HepG2 (cell line): ENCODE data around the gene PIF1. TPM values are rescaled to one million over a fixed set of nuclear protein-coding genes. Genes with fewer than 3 reads are reported as not detected.

Experiments
- ATAC-seq: fragments of 200-7000 bp; cut with Tn5 transposase; 3 replicates; pipeline ENCODE4 v1.9.1; 2020; ENCODE audit warnings: mild to moderate bottlenecking, moderate library complexity
- BruUV-seq: library from RNA; stranded (reverse); fragments of 400-500 nt; replicated peaks from 2 replicates; lab custom pipeline; 2021; lab: Mats Ljungman, UMichigan
- CTCF ChIA-PET: fragments of 300-600 bp; formaldehyde crosslinking; extraction: SDS; loops from one replicate; lab custom pipeline; 2021; ENCODE audit warnings: low total read pairs, inconsistent platforms, low intra/inter-chr PET ratio; lab: Yijun Ruan, JAX
- POLR2A ChIA-PET: fragments of 350-600 bp; sonication (Branson Sonifier 250); formaldehyde crosslinking; loops from one replicate; lab custom pipeline; 2020; ENCODE audit warnings: antibody characterized with exemption, inconsistent platforms; lab: Yijun Ruan, JAX
- DNase-seq: peaks from one replicate; pipeline ENCODE4 v3.0.0-alpha.2; 2015; ENCODE audit warnings: low spot score
- FAIRE-seq: peaks from 3 replicates; lab custom pipeline; 2011; peaks lifted over from hg19 to GRCh38; lab: Jason Lieb, UNC
- H2AFZ ChIP-seq: one replicate; pipeline ENCODE4 v1.6.1; 2011; ENCODE audit warnings: low read length, inconsistent platforms
- H3K27ac ChIP-seq: fragments of 300-600 bp; 3 replicates; pipeline ENCODE4 v1.8.0; 2011; ENCODE audit warnings: mixed run types, mild to moderate bottlenecking, mixed read lengths, low read length, inconsistent platforms; ENCODE audit not compliant: insufficient read depth; ENCODE audit errors: extremely low read length
- H3K27me3 ChIP-seq, 2 experiments: fragments of 200-600 bp in 1 of 2; 2 replicates in 1 of 2; 3 replicates in 1 of 2; pipeline versions ENCODE4 v1.6.0 to v1.8.0; 2011; ENCODE audit warnings: low read length in 2 of 2, mild to moderate bottlenecking in 2 of 2, moderate library complexity in 2 of 2, inconsistent platforms in 1 of 2; ENCODE audit not compliant: insufficient read depth in 2 of 2, control insufficient read depth in 1 of 2
- H3K36me3 ChIP-seq, 2 experiments: fragments of 200-600 bp in 1 of 2; replicated peaks in 1 of 2; 2 replicates in 1 of 2; 3 replicates in 1 of 2; pipeline versions ENCODE4 v1.5.1 to v1.8.0; 2011; ENCODE audit warnings: low read length in 2 of 2, inconsistent platforms in 1 of 2; ENCODE audit not compliant: insufficient read depth in 2 of 2, control insufficient read depth in 1 of 2
- H3K4me1 ChIP-seq: 2 replicates; pipeline ENCODE4 v1.5.1; 2012; ENCODE audit warnings: low read length, inconsistent platforms; ENCODE audit not compliant: insufficient read depth
- H3K4me2 ChIP-seq: 2 replicates; pipeline ENCODE4 v1.6.0; 2011; ENCODE audit warnings: low read depth, low read length, inconsistent platforms
- H3K4me3 ChIP-seq, 3 experiments: fragments of 200-600 bp in 1 of 3; sonication (generic), shearing (Covaris generic) in 1 of 3; replicated peaks in 1 of 3; 2 replicates each; pipeline ENCODE4 v1.5.1; 2011 to 2016; ENCODE audit warnings: low read length in 3 of 3, inconsistent platforms in 2 of 3, low read depth in 2 of 3, mild to moderate bottlenecking in 2 of 3, control low read depth in 1 of 3, mixed read lengths in 1 of 3; ENCODE audit not compliant: insufficient read depth in 1 of 3
- H3K79me2 ChIP-seq: one replicate; pipeline ENCODE4 v1.6.1; 2011; ENCODE audit warnings: low read length, inconsistent platforms; ENCODE audit not compliant: insufficient read depth
- H3K9ac ChIP-seq: 2 replicates; pipeline ENCODE4 v1.6.0; 2011; ENCODE audit warnings: mild to moderate bottlenecking, low read depth, low read length, inconsistent platforms; ENCODE audit not compliant: insufficient read depth
- H3K9me3 ChIP-seq: 2 replicates; pipeline ENCODE4 v1.5.1; 2012; ENCODE audit warnings: mild to moderate bottlenecking, low read length
- H4K20me1 ChIP-seq: 2 replicates; pipeline ENCODE4 v1.6.0; 2011; ENCODE audit warnings: inconsistent platforms, mild to moderate bottlenecking, low read length, moderate library complexity; ENCODE audit not compliant: insufficient read depth
- FOSL2 ChIP-seq: sonication (generic); formaldehyde crosslinking; IDR thresholded peaks from 2 replicates; pipeline ENCODE4 v1.4.0; 2020; ENCODE audit warnings: missing genetic modification reagents
- JUND ChIP-seq: sonication (generic); formaldehyde crosslinking; IDR thresholded peaks from 2 replicates; pipeline ENCODE4 v1.8.0; 2022; ENCODE audit warnings: mild to moderate bottlenecking, missing genetic modification reagents
- MYC ChIP-seq: sonication (generic); formaldehyde crosslinking; IDR thresholded peaks from 2 replicates; pipeline ENCODE4 v1.9.0; 2021; ENCODE audit warnings: missing genetic modification reagents, borderline replicate concordance
- NFE2 ChIP-seq: sonication (generic); formaldehyde crosslinking; IDR thresholded peaks from 2 replicates; pipeline ENCODE4 v1.4.0; 2020; ENCODE audit warnings: missing genetic modification reagents
- STAT6 ChIP-seq: sonication (generic); formaldehyde crosslinking; IDR thresholded peaks from 2 replicates; pipeline ENCODE4 v1.4.0; 2020; ENCODE audit warnings: missing genetic modification reagents, mild to moderate bottlenecking, borderline replicate concordance
- UBTF ChIP-seq: sonication (generic); formaldehyde crosslinking; IDR thresholded peaks from 2 replicates; pipeline ENCODE4 v1.4.0; 2020; ENCODE audit warnings: mild to moderate bottlenecking, missing genetic modification reagents
- ZNF280B ChIP-seq: sonication (generic); formaldehyde crosslinking; IDR thresholded peaks from 2 replicates; pipeline ENCODE4 v1.5.0; 2020; ENCODE audit warnings: missing genetic modification reagents, mild to moderate bottlenecking, borderline replicate concordance
- ZNF468 ChIP-seq: sonication (generic); formaldehyde crosslinking; IDR thresholded peaks from 2 replicates; pipeline ENCODE4 v1.8.0; 2022; ENCODE audit warnings: mild to moderate bottlenecking, moderate library complexity, missing genetic modification reagents
- ZNF883 ChIP-seq: sonication (generic); formaldehyde crosslinking; IDR thresholded peaks from 2 replicates; pipeline ENCODE4 v1.5.1; 2020; ENCODE audit warnings: mild to moderate bottlenecking, missing genetic modification reagents; ENCODE audit errors: not compliant biosample characterization
- WGBS: methylation state at CpG from one replicate; pipeline ENCODE4 v1.1.6; 2017; ENCODE audit warnings: low lambda C conversion rate; 5-methylcytosine and 5-hydroxymethylcytosine counted together
- in situ Hi-C: cut with HindIII; loops from 2 replicates; pipeline ENCODE4 v1.10.0; 2017; ENCODE audit warnings: low pct_unique_long_range_greater_than_20kb; ENCODE audit not compliant: extremely low pct_ligation_motif_present
- intact Hi-C: fragments of 100-400 bp; cut with micrococcal nuclease; formaldehyde crosslinking; loops from one replicate; pipeline ENCODE4 v1.10.0; 2022; ENCODE audit not compliant: unreplicated experiment
- polyA plus RNA-seq, 8 experiments: library from polyadenylated mRNA; depleted of rRNA in 3 of 8; stranded (reverse) in 7 of 8; unstranded in 1 of 8; fragments of >200 nt; fragmentation: Illumina TruSeq in 4 of 8; extraction: Trizol in 4 of 8; gene quantifications; 2 replicates each; pipeline versions ENCODE4 v1.2.1 to v1.2.3, GENCODE V29; 2011 to 2016; ENCODE audit warnings: low read depth in 4 of 8, missing spikeins in 1 of 8, mixed read lengths in 1 of 8; ENCODE audit not compliant: insufficient read depth in 1 of 8
- total RNA-seq, 5 experiments: library from RNA; depleted of rRNA; stranded (reverse); fragments of >200 nt; fragmentation: Illumina TruSeq; extraction: Trizol; gene quantifications; 2 replicates each; pipeline ENCODE4 v1.2.3, GENCODE V29; 2016; ENCODE audit warnings: low read depth in 1 of 5

The PIF1 gene
- total and polyA plus RNA-seq, 2 of the 13 experiments (the other 11 are each of a cell fraction or from before 2014, with no cell fraction given), result 18.5 to 19.7 TPM

- no peaks in the 10 kb centered on the region for H3K36me3 ChIP-seq
- H4K20me1 ChIP-seq, result peaks cover 6% of the 10 kb centered on the region; the same call in 1 of the 2 replicates
- DNase-seq (no peak), ATAC-seq (no peak; the same call in 2 of the 3 replicates), FAIRE-seq (no peak)
- H3K4me2 ChIP-seq, result no peak overlapping the region
- H3K27ac ChIP-seq, result no peak overlapping the region
- no peaks in the 10 kb centered on the region for H3K9me3 ChIP-seq
- H3K79me2 ChIP-seq, result no peaks in the 10 kb centered on the region
- no peak for TF ChIP-seq ZNF280B (CRISPR knock-in tag)
- no peak for TF ChIP-seq UBTF (CRISPR knock-in tag)
- no peak for TF ChIP-seq MYC
- TF ChIP-seq FOSL2 (CRISPR knock-in tag), result no peak
- no peak for TF ChIP-seq STAT6 (CRISPR knock-in tag)
- TF ChIP-seq ZNF468 (CRISPR knock-in tag), result no peak
- TF ChIP-seq NFE2 (CRISPR knock-in tag), result no peak
- no peak for TF ChIP-seq JUND (CRISPR knock-in tag)
- TF ChIP-seq ZNF883 (CRISPR knock-in tag), result no peak
- POLR2A ChIA-PET, result no interaction called here
- WGBS, result 30% methylated on average over 11 of the region's 13 CpGs
- H3K4me1 ChIP-seq, result peaks cover 6% of the 10 kb centered on the region; the same call in 1 of the 2 replicates
- H2AFZ ChIP-seq, result no peak overlapping the region
- in situ Hi-C loops (no loop called here), intact Hi-C loops (no loop called here)
- peaks cover 1 to 17% of the 10 kb centered on the region in 2 experiments; a peak in 2 of 5 replicates for H3K27me3 ChIP-seq
- CTCF ChIA-PET, result no interaction called here
- no peak overlapping the region for H3K4me3 ChIP-seq
- BruUV-seq, result no TSS peak
- H3K9ac ChIP-seq, result no peak overlapping the region
Observed at GRCh38 chr15:64807051-64807749, 18.2 kb downstream of the PIF1 start.
